Erythroblast (primary cell): ENCODE data around the gene TUBB3.

Experiments used
- GATA1 ChIP-seq: IDR thresholded peaks from 2 replicates; pipeline ENCODE4 v1.6.1; 2011; ENCODE audit warnings: low read depth, mild to moderate bottlenecking, control low read depth, low read length, moderate library complexity
- POLR2A ChIP-seq: IDR thresholded peaks from 2 replicates; pipeline ENCODE4 v1.6.1; 2011; ENCODE audit warnings: mild to moderate bottlenecking, low read length

DNA sequence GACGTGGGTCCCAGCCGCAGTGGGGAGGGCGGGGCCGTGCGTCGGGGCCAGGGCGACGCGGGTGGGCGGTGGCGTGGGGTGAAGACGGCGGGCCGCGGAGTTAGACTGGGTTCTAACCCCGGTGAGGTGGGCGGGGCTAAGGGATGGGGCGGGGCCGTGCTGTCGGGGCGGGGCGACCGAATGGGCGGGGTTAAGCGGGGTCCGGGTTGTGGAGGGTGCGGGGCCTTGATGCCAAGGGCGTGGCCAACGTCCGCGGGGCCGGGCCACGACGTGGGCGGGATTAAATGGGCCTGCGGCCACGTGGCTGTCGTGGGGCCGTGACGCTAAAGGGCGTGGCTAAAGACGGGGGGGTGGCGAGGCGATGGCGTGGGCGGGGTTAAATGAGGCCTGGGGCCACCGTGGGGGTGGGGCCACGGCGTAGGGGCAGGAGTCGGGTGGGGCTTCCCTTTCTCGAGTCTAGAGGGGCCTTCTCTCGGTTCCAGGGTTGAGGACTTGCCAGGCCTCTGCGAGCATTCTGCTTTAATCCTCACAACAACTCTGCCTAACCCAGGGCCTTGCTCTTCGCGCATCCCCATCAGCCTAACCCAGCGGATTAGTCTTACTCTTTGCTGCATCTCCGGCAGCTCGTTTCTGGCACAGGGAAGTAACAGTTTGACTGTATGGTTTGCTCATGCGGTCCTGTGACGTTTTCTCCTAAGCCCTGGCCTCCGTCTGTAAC lies 49.0 kb upstream of the TUBB3 start:
- TF ChIP-seq POLR2A, result no peak
- TF ChIP-seq GATA1, result no peak
